Nephron (organoid): ENCODE results near the gene CREG2.
A peak's percentile ranks its signal among the peaks of the same experiment; 100 is the strongest.

Experiments used
- H3K27ac Mint-ChIP-seq, 3 experiments: 2 replicates each; pipeline ENCODE4 v1.8.0; 2020; ENCODE audit warnings: mixed read lengths in 3 of 3, mild to moderate bottlenecking in 2 of 3, moderate library complexity in 1 of 3
- H3K27me3 Mint-ChIP-seq: 2 replicates; pipeline ENCODE4 v1.8.0; 2021; ENCODE audit warnings: low read depth, mild to moderate bottlenecking, moderate library complexity, mixed read lengths
- H3K36me3 Mint-ChIP-seq: 2 replicates; pipeline ENCODE4 v1.8.0; 2020; ENCODE audit warnings: low read depth, mixed read lengths
- H3K4me1 Mint-ChIP-seq: 2 replicates; pipeline ENCODE4 v1.8.0; 2020; ENCODE audit warnings: mixed read lengths
- H3K4me3 Mint-ChIP-seq, 3 experiments: 2 replicates each; pipeline ENCODE4 v1.8.0; 2020; ENCODE audit warnings: mild to moderate bottlenecking in 3 of 3, mixed read lengths in 3 of 3, moderate library complexity in 2 of 3
- H3K9me3 Mint-ChIP-seq: 2 replicates; pipeline ENCODE4 v1.8.0; 2020; ENCODE audit warnings: mixed read lengths
- CTCF ChIP-seq, 3 experiments: fragments of 200-600 bp; sonication (generic); IDR thresholded peaks; one replicate each; pipeline ENCODE4 v1.5.0; 2021; ENCODE audit warnings: antibody characterized with exemption in 3 of 3; ENCODE audit not compliant: unreplicated experiment in 3 of 3

CREG2 gene

DNA sequence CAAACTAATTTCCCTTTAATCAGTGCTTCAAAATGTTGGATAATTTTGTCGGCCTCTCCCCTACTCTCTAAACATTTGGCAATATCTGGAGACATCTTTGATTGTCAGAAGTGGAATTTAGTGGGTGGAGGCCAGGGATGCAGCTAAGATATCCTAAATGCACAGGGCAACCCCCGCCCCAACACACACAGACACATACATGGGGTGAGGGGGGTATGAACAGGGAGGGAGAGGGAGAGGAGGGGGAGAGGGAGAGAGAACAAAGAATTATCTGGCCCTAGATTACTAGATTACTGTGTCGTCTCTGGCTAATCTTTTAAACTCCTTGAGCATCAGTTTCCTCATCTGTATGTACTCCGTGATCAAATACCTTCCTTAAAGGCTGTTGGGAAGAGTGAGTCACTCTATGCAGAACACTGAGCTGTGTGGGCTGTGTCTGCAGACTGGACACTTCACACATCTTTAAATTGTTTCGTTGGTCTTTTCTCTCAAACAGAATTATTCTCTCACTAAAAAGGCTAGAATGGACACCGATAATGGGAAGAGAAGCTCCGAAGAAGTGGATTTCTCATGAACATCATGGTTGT, 81.7 kb downstream of the CREG2 start:
- peak overlapping the region in 1 of 3 experiments; percentile 15 for H3K27ac Mint-ChIP-seq
- H3K4me1 Mint-ChIP-seq = peaks cover 29% of the 10 kb centered on the region
- H3K9me3 Mint-ChIP-seq = no peaks in the 10 kb centered on the region
- H3K36me3 Mint-ChIP-seq = peaks cover 22% of the 10 kb centered on the region
- no peaks in the 10 kb centered on the region for H3K27me3 Mint-ChIP-seq
- no peak for TF ChIP-seq CTCF (IDR thresholded peaks at IDR 0.05; ENCODE audit: unreplicated experiment in 3 of 3)
- H3K4me3 Mint-ChIP-seq = peak overlapping the region; percentile 18 to 97 (median 95)

DNA sequence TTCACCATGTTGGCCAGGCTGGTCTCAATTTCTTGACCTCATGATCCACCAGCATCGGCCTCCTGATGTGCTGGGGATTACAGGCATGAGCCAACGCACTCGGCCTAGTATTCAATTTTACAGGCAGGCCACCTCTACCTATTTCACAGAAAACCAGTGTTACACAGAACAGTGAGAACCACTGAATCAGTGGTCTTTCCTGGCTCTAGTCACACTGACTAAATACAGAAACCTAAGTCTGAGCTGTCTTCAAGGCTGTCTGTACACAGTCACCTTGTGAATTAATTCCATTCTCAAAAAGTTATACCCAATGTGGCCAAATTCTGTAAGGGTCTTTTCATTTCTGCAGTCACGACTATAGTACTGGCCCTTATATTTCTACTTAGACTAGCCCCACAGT, 82.3 kb downstream of the CREG2 start:
- peaks cover 22% of the 10 kb centered on the region for H3K36me3 Mint-ChIP-seq
- H3K4me3 Mint-ChIP-seq = peak overlapping the region; percentile 7 to 97 (median 57)
- no peaks in the 10 kb centered on the region for H3K27me3 Mint-ChIP-seq
- no peak for TF ChIP-seq CTCF (IDR thresholded peaks at IDR 0.05; ENCODE audit: unreplicated experiment in 3 of 3)
- peaks cover 31% of the 10 kb centered on the region for H3K4me1 Mint-ChIP-seq
- H3K27ac Mint-ChIP-seq = peak overlapping the region in 1 of 3 experiments; percentile 15
- H3K9me3 Mint-ChIP-seq = no peaks in the 10 kb centered on the region

DNA sequence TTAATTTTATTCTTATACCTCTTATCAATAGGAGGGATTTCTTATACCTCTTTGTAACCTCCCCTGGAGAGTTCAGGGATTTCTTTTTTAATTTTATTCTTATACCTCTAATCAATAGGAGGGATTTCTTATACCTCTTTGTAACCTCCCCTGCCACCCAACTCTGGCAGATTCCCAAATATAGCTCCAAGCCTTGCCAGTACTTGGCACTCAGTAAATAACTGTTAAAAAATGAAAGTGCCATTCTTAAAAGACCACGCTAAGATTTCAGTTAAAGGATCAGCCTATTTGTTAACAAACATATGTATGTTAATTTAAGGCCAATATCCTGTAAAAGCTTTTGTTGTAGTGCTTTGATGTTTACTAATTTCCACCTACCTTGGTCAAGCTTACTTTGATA, 83.6 kb downstream of the CREG2 start:
- H3K9me3 Mint-ChIP-seq = no peaks in the 10 kb centered on the region
- peaks cover 22% of the 10 kb centered on the region for H3K36me3 Mint-ChIP-seq
- no peak overlapping the region for H3K4me3 Mint-ChIP-seq
- no peaks in the 10 kb centered on the region for H3K27me3 Mint-ChIP-seq
- no peak overlapping the region for H3K27ac Mint-ChIP-seq
- TF ChIP-seq CTCF (IDR thresholded peaks at IDR 0.05; ENCODE audit: unreplicated experiment in 3 of 3) = no peak
- H3K4me1 Mint-ChIP-seq = peaks cover 39% of the 10 kb centered on the region

DNA sequence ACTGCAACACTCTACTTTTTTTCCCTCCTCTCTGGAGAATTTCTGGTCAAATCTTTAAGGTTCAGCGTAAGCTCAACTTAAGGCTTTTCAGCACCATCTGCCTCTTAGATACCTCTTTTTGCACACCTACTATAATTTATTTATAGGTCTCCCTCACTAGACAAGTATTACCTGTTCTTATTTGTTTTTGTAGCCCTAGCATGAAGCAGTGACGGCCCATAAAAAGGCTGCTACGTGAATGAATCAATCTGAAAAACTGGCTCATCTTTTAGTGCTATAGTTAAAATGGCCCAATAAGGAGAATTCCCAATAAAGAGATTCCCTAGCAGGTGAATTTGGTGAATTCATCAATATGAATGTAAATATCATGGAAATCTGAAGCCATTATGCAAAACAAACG, 85.3 kb downstream of the CREG2 start:
- Mint-ChIP-seq H3K36me3 (peaks cover 22% of the 10 kb centered on the region), H3K9me3 (no peaks in the 10 kb centered on the region), H3K27me3 (no peaks in the 10 kb centered on the region), H3K4me3 (no peak overlapping the region), H3K27ac (no peak overlapping the region), H3K4me1 (peaks cover 39% of the 10 kb centered on the region)
- TF ChIP-seq CTCF (IDR thresholded peaks at IDR 0.05; ENCODE audit: unreplicated experiment in 3 of 3) = no peak

GRCh38 chr2:101300836-101301235, 86.5 kb downstream of the CREG2 start:
- Mint-ChIP-seq H3K27me3 (no peaks in the 10 kb centered on the region), H3K4me1 (peaks cover 32% of the 10 kb centered on the region), H3K27ac (no peak overlapping the region), H3K9me3 (no peaks in the 10 kb centered on the region), H3K36me3 (peaks cover 17% of the 10 kb centered on the region), H3K4me3 (no peak overlapping the region)
- TF ChIP-seq CTCF (IDR thresholded peaks at IDR 0.05; ENCODE audit: unreplicated experiment in 3 of 3) = no peak

DNA sequence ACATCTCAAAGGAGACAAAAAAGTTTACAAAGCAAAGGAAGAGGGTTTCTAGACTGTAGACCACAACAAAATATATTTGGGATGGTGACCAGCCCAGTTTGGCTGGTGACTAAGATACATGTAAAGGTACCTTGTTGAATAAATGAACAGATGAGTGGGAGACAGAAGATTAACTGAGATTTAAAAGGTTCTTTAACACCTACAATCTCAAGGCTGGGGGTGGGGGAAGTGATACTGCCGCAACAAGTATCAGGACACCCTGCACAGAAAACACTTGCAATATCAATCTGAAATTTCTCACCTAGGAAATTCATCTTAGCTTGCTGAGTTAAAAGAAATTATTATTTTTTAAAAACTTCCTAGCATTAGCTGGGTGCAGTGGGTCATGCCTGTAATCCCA, 87.1 kb downstream of the CREG2 start:
- Mint-ChIP-seq H3K36me3 (peaks cover 13% of the 10 kb centered on the region), H3K9me3 (no peaks in the 10 kb centered on the region), H3K4me3 (no peak overlapping the region), H3K27me3 (no peaks in the 10 kb centered on the region), H3K27ac (no peak overlapping the region), H3K4me1 (peaks cover 25% of the 10 kb centered on the region)
- TF ChIP-seq CTCF (IDR thresholded peaks at IDR 0.05; ENCODE audit: unreplicated experiment in 3 of 3) = no peak
